HG03565 (cell line): ENCODE measurements around the gene NEGR1.

ENCODE experiments used
- ATAC-seq: cut with Tn5 transposase; IDR thresholded peaks from one replicate; pipeline ENCODE4 v1.9.1; 2021; ENCODE audit warnings: mild to moderate bottlenecking, moderate library complexity; ENCODE audit not compliant: unreplicated experiment

The NEGR1 gene

GRCh38 chr1:71592646-71593274 is 689.6 kb downstream of the NEGR1 start:
- ATAC-seq: no peak

- ATAC-seq: no peak
Observed at GRCh38 chr1:71589005-71589404, 693.3 kb downstream of the NEGR1 start.

GRCh38 chr1:71587961-71588360 is 694.4 kb downstream of the NEGR1 start:
- no peak for ATAC-seq

GRCh38 chr1:71586030-71586429 is 696.3 kb downstream of the NEGR1 start:
- ATAC-seq: peak; percentile 53

GRCh38 chr1:71583756-71584155 is 698.6 kb downstream of the NEGR1 start:
- no peak for ATAC-seq

- no peak for ATAC-seq
Observed at GRCh38 chr1:71582673-71583072, 699.7 kb downstream of the NEGR1 start.

- no peak for ATAC-seq
Observed at GRCh38 chr1:71577451-71578131, 704.7 kb downstream of the NEGR1 start.

- no peak for ATAC-seq
Observed at GRCh38 chr1:71572038-71572437, 710.3 kb downstream of the NEGR1 start.

- ATAC-seq: no peak
Observed at GRCh38 chr1:71566413-71566812, 715.9 kb downstream of the NEGR1 start.

GRCh38 chr1:71565831-71566230 is 716.5 kb downstream of the NEGR1 start:
- no peak for ATAC-seq

GRCh38 chr1:71565262-71565661 is 717.1 kb downstream of the NEGR1 start:
- no peak for ATAC-seq

- ATAC-seq: no peak
Observed at GRCh38 chr1:71562298-71562697, 720.0 kb downstream of the NEGR1 start.

GRCh38 chr1:71561729-71562128 is 720.6 kb downstream of the NEGR1 start:
- ATAC-seq: no peak

GRCh38 chr1:71561206-71561605 is 721.1 kb downstream of the NEGR1 start:
- ATAC-seq: no peak

GRCh38 chr1:71559880-71560279 is 722.5 kb downstream of the NEGR1 start:
- no peak for ATAC-seq

- no peak for ATAC-seq
Observed at GRCh38 chr1:71557138-71557537, 725.2 kb downstream of the NEGR1 start.

GRCh38 chr1:71548398-71548890 is 733.9 kb downstream of the NEGR1 start:
- no peak for ATAC-seq

- ATAC-seq: no peak
Observed at GRCh38 chr1:71542155-71542554, 740.2 kb downstream of the NEGR1 start.

GRCh38 chr1:71533950-71534349 is 748.4 kb downstream of the NEGR1 start:
- no peak for ATAC-seq

- no peak for ATAC-seq
Observed at GRCh38 chr1:71532343-71532742, 750.0 kb downstream of the NEGR1 start.

GRCh38 chr1:71526824-71527223 is 755.5 kb downstream of the NEGR1 start:
- ATAC-seq: no peak

GRCh38 chr1:71522721-71523120 is 759.6 kb downstream of the NEGR1 start:
- ATAC-seq: no peak
